ENCODE results near the gene PEA15. TPM values are rescaled to one million over a fixed set of nuclear protein-coding genes. Genes with fewer than 3 reads are reported as not detected.

Gene PEA15
- total and polyA plus RNA-seq, 10 of the 15 experiments (the other 5 are each of a cell fraction or from before 2014, with no cell fraction given), result 15.1 to 269 (median 65.6) TPM

DNA sequence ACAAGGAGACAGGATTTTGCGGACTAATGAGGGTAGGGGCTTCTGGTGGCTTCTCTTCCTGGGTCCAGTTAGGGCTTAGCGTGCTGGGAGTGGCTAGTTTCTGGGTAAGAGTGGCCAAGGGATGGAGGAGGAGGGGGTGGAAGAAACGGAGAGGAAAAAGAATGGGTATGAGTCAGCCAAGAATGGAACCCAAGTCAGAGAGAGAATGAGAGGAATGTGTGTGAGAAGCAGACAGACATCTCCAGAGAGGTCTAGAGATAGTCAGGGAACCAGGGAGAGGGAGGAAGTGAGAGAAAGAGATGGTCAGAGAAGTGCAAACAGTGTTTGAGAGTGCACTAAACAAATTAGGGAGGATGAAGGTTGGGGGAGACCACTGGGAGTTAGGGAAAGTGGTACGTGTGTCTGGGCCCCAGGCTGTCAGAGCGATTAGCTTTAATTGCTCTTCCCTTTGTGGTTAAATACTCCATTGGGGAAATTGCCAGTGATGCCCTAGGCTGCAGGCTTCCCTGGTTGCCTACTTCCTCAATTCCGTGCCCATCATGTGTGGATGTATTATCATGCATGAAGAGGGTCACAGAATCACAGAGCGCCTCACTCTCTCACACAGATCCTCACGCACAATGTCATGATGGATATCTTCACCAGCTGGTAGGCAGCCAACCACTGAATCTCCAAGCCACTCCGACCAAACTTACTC is 1.4 kb downstream of the PEA15 start:
- no peaks in the 10 kb centered on the region for H3K27me3 ChIP-seq (replicated peaks in 1 of 2; ENCODE audit: control insufficient read depth in 2 of 2, insufficient read depth in 2 of 2, low read length in 1 of 2)
- BruUV-seq (replicated peaks), result no TSS peak
- peaks cover 26% of the 10 kb centered on the region for H3K4me1 ChIP-seq (ENCODE audit: control insufficient read depth, insufficient read depth, low read length)
- peak; percentile 2; the same call in 1 of the 3 replicates for ATAC-seq
- WGBS (ENCODE audit: insufficient coverage, insufficient replicate concordance, low lambda C conversion rate, missing lambda C conversion rate), result 24% methylated on average over 9 of the region's 9 CpGs
- TF ChIP-seq NBN (IDR thresholded peaks at IDR 0.05) (peak; percentile 48; the same call in 1 of the 2 replicates), YBX1 (IDR thresholded peaks at IDR 0.05) (no peak), SPI1 (IDR thresholded peaks at IDR 0.05; ENCODE audit: borderline replicate concordance, insufficient read depth, low read depth, low read length) (peak; percentile 80), ZNF274 (IDR thresholded peaks at IDR 0.05; ENCODE audit: insufficient read depth, insufficient read length) (no peak), DPF2 (IDR thresholded peaks at IDR 0.05) (no peak), FOXK2 (IDR thresholded peaks at IDR 0.05) (no peak), IKZF2 (IDR thresholded peaks at IDR 0.05) (peak; percentile 62 to 71; a peak in 3 of 4 replicates), SIX5 (IDR thresholded peaks at IDR 0.05; ENCODE audit: low read depth, low read length, severe bottlenecking) (no peak), NFIC (IDR thresholded peaks at IDR 0.05; ENCODE audit: low read depth, low read length) (no peak), POLR2A (IDR thresholded peaks at IDR 0.05; ENCODE audit: low read depth, low read length) (0 out of 2 replicates have a peak, but pooled peaks have one; percentile 14), IKZF1 (conservative IDR thresholded peaks at IDR 0.05) (peak; percentile 79), RUNX3 (IDR thresholded peaks at IDR 0.05; ENCODE audit: low read length) (peak; percentile 52; the same call in 1 of the 2 replicates), EED (IDR thresholded peaks at IDR 0.05; ENCODE audit: low read depth) (peak; percentile 64; the same call in 1 of the 2 replicates), TAF1 (IDR thresholded peaks at IDR 0.05; ENCODE audit: borderline replicate concordance, low read depth, low read length) (no peak)
- TF ChIP-seq, protein P1, sequence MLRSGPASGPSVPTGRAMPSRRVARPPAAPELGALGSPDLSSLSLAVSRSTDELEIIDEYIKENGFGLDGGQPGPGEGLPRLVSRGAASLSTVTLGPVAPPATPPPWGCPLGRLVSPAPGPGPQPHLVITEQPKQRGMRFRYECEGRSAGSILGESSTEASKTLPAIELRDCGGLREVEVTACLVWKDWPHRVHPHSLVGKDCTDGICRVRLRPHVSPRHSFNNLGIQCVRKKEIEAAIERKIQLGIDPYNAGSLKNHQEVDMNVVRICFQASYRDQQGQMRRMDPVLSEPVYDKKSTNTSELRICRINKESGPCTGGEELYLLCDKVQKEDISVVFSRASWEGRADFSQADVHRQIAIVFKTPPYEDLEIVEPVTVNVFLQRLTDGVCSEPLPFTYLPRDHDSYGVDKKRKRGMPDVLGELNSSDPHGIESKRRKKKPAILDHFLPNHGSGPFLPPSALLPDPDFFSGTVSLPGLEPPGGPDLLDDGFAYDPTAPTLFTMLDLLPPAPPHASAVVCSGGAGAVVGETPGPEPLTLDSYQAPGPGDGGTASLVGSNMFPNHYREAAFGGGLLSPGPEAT (IDR thresholded peaks at IDR 0.05; ENCODE audit: low read depth), result 0 out of 2 replicates have a peak, but pooled peaks have one; percentile 28
- TF ChIP-seq, protein P2, sequence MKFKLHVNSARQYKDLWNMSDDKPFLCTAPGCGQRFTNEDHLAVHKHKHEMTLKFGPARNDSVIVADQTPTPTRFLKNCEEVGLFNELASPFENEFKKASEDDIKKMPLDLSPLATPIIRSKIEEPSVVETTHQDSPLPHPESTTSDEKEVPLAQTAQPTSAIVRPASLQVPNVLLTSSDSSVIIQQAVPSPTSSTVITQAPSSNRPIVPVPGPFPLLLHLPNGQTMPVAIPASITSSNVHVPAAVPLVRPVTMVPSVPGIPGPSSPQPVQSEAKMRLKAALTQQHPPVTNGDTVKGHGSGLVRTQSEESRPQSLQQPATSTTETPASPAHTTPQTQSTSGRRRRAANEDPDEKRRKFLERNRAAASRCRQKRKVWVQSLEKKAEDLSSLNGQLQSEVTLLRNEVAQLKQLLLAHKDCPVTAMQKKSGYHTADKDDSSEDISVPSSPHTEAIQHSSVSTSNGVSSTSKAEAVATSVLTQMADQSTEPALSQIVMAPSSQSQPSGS (IDR thresholded peaks at IDR 0.05; ENCODE audit: low read length), result no peak
- peak; percentile 47 for FAIRE-seq
- no peak overlapping the region for H2AFZ ChIP-seq (ENCODE audit: control insufficient read depth, low read depth, low read length)
- ChIA-PET CTCF (interaction anchor here (0.6 to 8.9 kb wide), 12 partner anchors 13 to 736 kb away, joined by 3 to 89 read pairs (median 5); partner anchors contain the start of gene DCAF8), SMC1A (ENCODE audit: uncharacterized antibody, unreplicated experiment) (interaction anchor here (0.9 to 11.5 kb wide), 8 partner anchors 8 to 85 kb away, joined by 3 to 95 read pairs (median 6); no protein-coding TSS in a partner anchor), POLR2A (interaction anchor here (1.0 to 2.3 kb wide), 7 partner anchors 11 to 131 kb away, joined by 3 to 15 read pairs (median 5); partner anchors contain the start of genes DCAF8 and PEX19), RAD21 (ENCODE audit: unreplicated experiment) (interaction anchor here (1.0 to 3.2 kb wide), 7 partner anchors 9 to 85 kb away, joined by 3 to 16 read pairs (median 5); partner anchors contain the start of gene DCAF8)
- H3K27ac ChIP-seq (ENCODE audit: control insufficient read depth, insufficient read depth), result peak overlapping the region; percentile 84
- peaks cover 35% of the 10 kb centered on the region for H3K79me2 ChIP-seq (ENCODE audit: control insufficient read depth, insufficient read depth, low read length)
- H3K9me3 ChIP-seq (replicated peaks; ENCODE audit: control insufficient read depth, insufficient read depth, low read length), result no peaks in the 10 kb centered on the region
- H3K36me3 ChIP-seq (ENCODE audit: control insufficient read depth in 2 of 2, insufficient read depth in 2 of 2, low read length in 1 of 2), result peaks cover 7 to 10% of the 10 kb centered on the region in 2 experiments; a peak in 3 of 4 replicates
- DNase-seq (ENCODE audit: low read depth, low spot score), result no peak
- intact Hi-C loops (cut with micrococcal nuclease; ENCODE audit: unreplicated experiment), result no loop called here
- no peaks in the 10 kb centered on the region for H4K20me1 ChIP-seq (ENCODE audit: control insufficient read depth, insufficient read depth)
- peak overlapping the region; percentile 82 for H3K4me2 ChIP-seq (ENCODE audit: control insufficient read depth, insufficient read depth)
- H3K9ac ChIP-seq (ENCODE audit: control insufficient read depth, insufficient read depth, low read length), result peak overlapping the region; percentile 92
- in situ Hi-C loops (cut with MboI), result no loop called here
- H3K4me3 ChIP-seq, result peak overlapping the region; percentile 99

Data from GM12878 (cell line).